SIG-M5 treated with dmso at 0.1 percent for 504 hours (cell line): Measurements from ENCODE around the gene EXOC4.

Source experiments
- DNase-seq: peaks from one replicate; lab custom pipeline; 2025; ENCODE audit not compliant: unreplicated experiment; lab: John Stamatoyannopoulos, UW

Gene EXOC4

GRCh38 chr7:133564484-133564883 is 311.6 kb downstream of the EXOC4 start:
- no peak for DNase-seq

- DNase-seq, result no peak
These were observed 315.7 kb downstream of the EXOC4 start for GRCh38 chr7:133568544-133568943.

GRCh38 chr7:133570321-133570720 is 317.4 kb downstream of the EXOC4 start:
- no peak for DNase-seq

- DNase-seq, result peak; percentile 58
These were observed 318.2 kb downstream of the EXOC4 start for GRCh38 chr7:133571076-133571475.

- no peak for DNase-seq
These were observed 319.2 kb downstream of the EXOC4 start for GRCh38 chr7:133572087-133572486.

- DNase-seq, result no peak
These were observed 320.0 kb downstream of the EXOC4 start for GRCh38 chr7:133572843-133573242.

- no peak for DNase-seq
These were observed 320.8 kb downstream of the EXOC4 start for GRCh38 chr7:133573554-133574265.

- DNase-seq, result no peak
These were observed 323.0 kb downstream of the EXOC4 start for GRCh38 chr7:133575726-133576440.

- DNase-seq, result no peak
These were observed 323.8 kb downstream of the EXOC4 start for GRCh38 chr7:133576612-133577168.

GRCh38 chr7:133582766-133583523 is 330.1 kb downstream of the EXOC4 start:
- DNase-seq, result no peak

GRCh38 chr7:133583545-133584171 is 330.8 kb downstream of the EXOC4 start:
- DNase-seq, result no peak

- DNase-seq, result no peak
These were observed 332.2 kb downstream of the EXOC4 start for GRCh38 chr7:133584956-133585668.

- DNase-seq, result no peak
These were observed 333.4 kb downstream of the EXOC4 start for GRCh38 chr7:133586253-133586652.

GRCh38 chr7:133587903-133588302 is 335.0 kb downstream of the EXOC4 start:
- no peak for DNase-seq

GRCh38 chr7:133590795-133591194 is 337.9 kb downstream of the EXOC4 start:
- no peak for DNase-seq

GRCh38 chr7:133591704-133592340 is 338.9 kb downstream of the EXOC4 start:
- DNase-seq, result no peak

GRCh38 chr7:133593561-133593960 is 340.7 kb downstream of the EXOC4 start:
- DNase-seq, result no peak

GRCh38 chr7:133601617-133602016 is 348.7 kb downstream of the EXOC4 start:
- no peak for DNase-seq

- no peak for DNase-seq
These were observed 349.4 kb downstream of the EXOC4 start for GRCh38 chr7:133602291-133602690.

GRCh38 chr7:133606991-133607390 is 354.1 kb downstream of the EXOC4 start:
- no peak for DNase-seq
